Endothelial cell (in vitro differentiated cells): ENCODE results near the gene MIGA2. TPM values are rescaled to one million over a fixed set of nuclear protein-coding genes. Genes with fewer than 3 reads are reported as not detected.

ENCODE experiments used
- DNase-seq: peaks from one replicate; pipeline ENCODE4 v3.0.0; 2021; ENCODE audit warnings: low spot score
- H3K27ac Mint-ChIP-seq: one replicate; pipeline ENCODE4 v1.8.0; 2021; ENCODE audit warnings: mixed read lengths, inconsistent platforms; ENCODE audit not compliant: unreplicated experiment
- H3K27me3 Mint-ChIP-seq: one replicate; pipeline ENCODE4 v1.8.0; 2021; ENCODE audit warnings: mild to moderate bottlenecking, moderate library complexity, mixed read lengths, inconsistent platforms; ENCODE audit not compliant: unreplicated experiment
- H3K36me3 Mint-ChIP-seq: one replicate; pipeline ENCODE4 v1.8.0; 2021; ENCODE audit warnings: mild to moderate bottlenecking, low read depth, mixed read lengths, inconsistent platforms; ENCODE audit not compliant: unreplicated experiment
- H3K4me1 Mint-ChIP-seq: one replicate; pipeline ENCODE4 v1.8.0; 2021; ENCODE audit warnings: mild to moderate bottlenecking, mixed read lengths, inconsistent platforms; ENCODE audit not compliant: unreplicated experiment
- H3K4me3 Mint-ChIP-seq: one replicate; pipeline ENCODE4 v1.8.0; 2021; ENCODE audit warnings: mild to moderate bottlenecking, mixed read lengths, inconsistent platforms; ENCODE audit not compliant: unreplicated experiment
- H3K9me3 Mint-ChIP-seq: one replicate; pipeline ENCODE4 v1.8.0; 2021; ENCODE audit warnings: mixed read lengths, inconsistent platforms; ENCODE audit not compliant: unreplicated experiment
- total RNA-seq: library from RNA; stranded (reverse); fragmentation: NEBNext Ultra II Directional; extraction: Animal tissue kit (Norgen Biotek cat#: 25700); gene quantifications from one replicate; pipeline ENCODE4 v1.2.1, GENCODE V29; 2021; ENCODE audit not compliant: unreplicated experiment
- TF ChIP-seq, protein P1 (sequence below): fragments of 200-600 bp; sonication (generic); IDR thresholded peaks from one replicate; pipeline ENCODE4 v1.5.0; 2021; ENCODE audit warnings: antibody characterized with exemption; ENCODE audit not compliant: unreplicated experiment

The MIGA2 gene
- total RNA-seq, 1 donor from 2014 or later = 32.9 TPM

DNA sequence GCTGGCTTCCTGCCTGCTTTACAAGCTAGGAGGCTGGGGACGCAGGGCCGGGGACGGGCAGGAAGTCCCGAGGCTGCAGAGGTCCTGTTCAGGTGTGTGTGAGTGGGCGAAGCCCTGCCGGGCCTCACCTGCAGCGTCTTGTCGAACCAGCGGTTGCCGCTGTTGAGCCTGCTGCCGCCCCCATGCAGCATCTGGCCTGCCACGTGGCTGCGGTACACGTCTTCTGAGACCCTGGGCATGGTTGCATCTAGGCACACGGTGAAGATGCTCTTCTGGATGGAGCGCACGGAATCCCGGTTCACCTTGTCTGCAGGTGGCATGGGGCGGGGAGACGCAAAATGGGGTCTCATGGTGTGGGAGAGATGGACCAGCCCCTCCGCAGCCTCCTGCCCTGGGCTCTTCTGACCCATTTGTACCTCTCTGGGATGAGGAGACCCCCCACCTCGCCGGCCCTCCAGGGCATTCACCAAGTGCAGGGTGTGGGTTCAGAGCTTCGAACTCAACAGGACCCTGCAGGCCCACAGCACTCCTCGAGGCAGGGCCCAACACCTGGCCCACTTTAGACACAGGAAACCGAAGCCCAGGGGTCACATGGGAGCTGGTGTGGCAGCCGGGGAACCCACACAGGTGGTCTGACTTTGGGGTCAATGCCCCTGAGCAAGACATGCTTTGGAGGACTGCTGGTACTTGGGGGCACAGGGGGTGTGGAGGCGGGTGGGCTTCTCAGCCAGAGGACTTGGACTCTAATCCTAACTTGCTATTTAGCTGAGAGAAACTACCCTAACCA, 64.2 kb downstream of the MIGA2 start:
- no peak for DNase-seq
- Mint-ChIP-seq H3K36me3 (peaks cover 3% of the 10 kb centered on the region), H3K27ac (no peak overlapping the region), H3K4me1 (no peaks in the 10 kb centered on the region), H3K27me3 (peaks cover 5% of the 10 kb centered on the region), H3K9me3 (no peaks in the 10 kb centered on the region), H3K4me3 (no peak overlapping the region)
- TF ChIP-seq, protein P1, sequence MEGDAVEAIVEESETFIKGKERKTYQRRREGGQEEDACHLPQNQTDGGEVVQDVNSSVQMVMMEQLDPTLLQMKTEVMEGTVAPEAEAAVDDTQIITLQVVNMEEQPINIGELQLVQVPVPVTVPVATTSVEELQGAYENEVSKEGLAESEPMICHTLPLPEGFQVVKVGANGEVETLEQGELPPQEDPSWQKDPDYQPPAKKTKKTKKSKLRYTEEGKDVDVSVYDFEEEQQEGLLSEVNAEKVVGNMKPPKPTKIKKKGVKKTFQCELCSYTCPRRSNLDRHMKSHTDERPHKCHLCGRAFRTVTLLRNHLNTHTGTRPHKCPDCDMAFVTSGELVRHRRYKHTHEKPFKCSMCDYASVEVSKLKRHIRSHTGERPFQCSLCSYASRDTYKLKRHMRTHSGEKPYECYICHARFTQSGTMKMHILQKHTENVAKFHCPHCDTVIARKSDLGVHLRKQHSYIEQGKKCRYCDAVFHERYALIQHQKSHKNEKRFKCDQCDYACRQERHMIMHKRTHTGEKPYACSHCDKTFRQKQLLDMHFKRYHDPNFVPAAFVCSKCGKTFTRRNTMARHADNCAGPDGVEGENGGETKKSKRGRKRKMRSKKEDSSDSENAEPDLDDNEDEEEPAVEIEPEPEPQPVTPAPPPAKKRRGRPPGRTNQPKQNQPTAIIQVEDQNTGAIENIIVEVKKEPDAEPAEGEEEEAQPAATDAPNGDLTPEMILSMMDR = no peak

DNA sequence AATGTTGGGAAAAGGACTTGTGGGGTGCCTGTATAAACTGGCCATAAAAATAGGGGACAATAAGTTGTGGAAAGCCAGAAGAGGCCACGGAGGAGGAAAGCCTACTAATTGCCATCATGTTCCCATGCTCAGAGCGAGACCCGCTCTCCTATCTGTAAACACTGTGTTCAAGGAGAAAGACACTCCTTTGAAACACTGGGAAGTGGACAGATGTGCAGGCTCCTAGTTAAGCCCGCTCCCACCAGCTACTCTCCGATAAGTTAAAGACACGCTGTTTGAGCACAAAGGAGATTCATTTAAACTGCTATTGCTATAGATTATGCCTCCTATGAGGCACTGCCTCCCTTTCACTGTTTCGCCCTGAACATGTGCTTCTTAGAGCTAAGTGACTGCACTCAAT, 64.9 kb downstream of the MIGA2 start:
- Mint-ChIP-seq H3K4me1 (no peaks in the 10 kb centered on the region), H3K4me3 (no peak overlapping the region), H3K27ac (no peak overlapping the region), H3K36me3 (peaks cover 3% of the 10 kb centered on the region), H3K9me3 (no peaks in the 10 kb centered on the region), H3K27me3 (peaks cover 5% of the 10 kb centered on the region)
- no peak for DNase-seq
- TF ChIP-seq, protein P1 = no peak

DNA sequence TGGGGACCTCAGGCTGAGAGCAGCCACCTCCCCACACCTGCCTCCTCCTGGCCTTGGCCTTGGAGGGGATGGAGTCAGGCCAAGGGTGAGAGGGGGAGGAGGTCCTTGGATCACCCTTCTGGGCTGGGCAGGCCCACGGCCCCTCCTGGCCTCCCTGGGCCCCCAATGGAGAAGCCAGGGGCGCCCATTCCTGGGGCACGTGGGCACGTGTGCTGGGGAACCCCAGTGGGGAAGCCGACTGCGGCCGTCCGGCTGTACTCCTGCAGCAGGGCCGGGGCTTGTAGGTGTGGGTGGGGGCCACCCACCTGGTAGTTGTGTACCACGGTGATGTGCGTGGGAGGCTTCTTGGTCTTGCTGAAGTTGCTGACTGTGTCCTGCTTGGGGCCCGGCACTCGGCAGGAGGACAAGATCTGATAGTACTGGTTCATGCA, 65.7 kb downstream of the MIGA2 start:
- no peak overlapping the region for H3K27ac Mint-ChIP-seq
- H3K4me3 Mint-ChIP-seq = no peak overlapping the region
- H3K4me1 Mint-ChIP-seq = no peaks in the 10 kb centered on the region
- no peak for DNase-seq
- H3K36me3 Mint-ChIP-seq = peaks cover 3% of the 10 kb centered on the region
- H3K9me3 Mint-ChIP-seq = no peaks in the 10 kb centered on the region
- peaks cover 5% of the 10 kb centered on the region for H3K27me3 Mint-ChIP-seq
- TF ChIP-seq, protein P1 = no peak

DNA sequence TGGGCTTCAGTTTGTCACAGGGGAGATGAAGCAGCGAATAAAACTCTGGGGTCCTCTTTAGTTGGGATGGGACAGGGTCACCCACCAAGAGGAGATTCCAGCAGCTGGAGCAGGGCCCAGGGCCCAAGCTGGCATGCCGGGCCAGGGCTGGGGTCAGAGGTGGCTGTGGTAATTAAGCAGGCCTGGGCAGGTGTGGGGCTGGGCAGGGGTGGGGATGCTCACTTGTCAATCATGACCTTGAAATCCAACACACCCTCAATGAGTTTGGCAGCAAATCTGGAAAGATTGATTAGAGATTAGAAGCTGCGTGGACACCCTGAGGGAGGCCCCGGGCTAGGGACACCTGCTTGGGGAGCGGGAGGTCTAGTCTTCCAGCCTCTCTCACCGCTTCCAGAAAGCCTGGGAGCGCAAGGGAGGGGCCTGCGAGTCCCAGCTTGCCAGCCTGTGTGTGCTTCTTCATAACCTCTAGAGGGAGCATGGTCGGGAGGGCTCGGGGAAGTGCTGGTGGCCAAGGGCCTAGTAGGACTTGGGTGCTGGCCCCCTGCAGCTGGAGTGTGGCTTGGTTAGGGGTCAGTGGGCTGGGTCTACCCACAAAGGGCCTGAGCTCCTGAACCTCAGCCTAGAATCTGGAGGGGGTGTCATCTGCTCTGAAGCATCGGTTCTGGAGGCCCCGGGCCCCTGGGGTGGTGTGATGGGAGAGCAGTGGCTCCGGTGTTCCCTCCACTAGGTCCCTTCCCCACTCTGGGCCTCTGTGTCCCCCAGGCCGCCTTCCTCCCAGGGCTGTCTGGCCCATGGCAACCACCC, 66.6 kb downstream of the MIGA2 start:
- H3K4me3 Mint-ChIP-seq = no peak overlapping the region
- no peaks in the 10 kb centered on the region for H3K4me1 Mint-ChIP-seq
- peak; percentile 63 for DNase-seq
- H3K36me3 Mint-ChIP-seq = peaks cover 3% of the 10 kb centered on the region
- no peak overlapping the region for H3K27ac Mint-ChIP-seq
- H3K9me3 Mint-ChIP-seq = no peaks in the 10 kb centered on the region
- H3K27me3 Mint-ChIP-seq = peaks cover 5% of the 10 kb centered on the region
- TF ChIP-seq, protein P1 = peak; percentile 39

DNA sequence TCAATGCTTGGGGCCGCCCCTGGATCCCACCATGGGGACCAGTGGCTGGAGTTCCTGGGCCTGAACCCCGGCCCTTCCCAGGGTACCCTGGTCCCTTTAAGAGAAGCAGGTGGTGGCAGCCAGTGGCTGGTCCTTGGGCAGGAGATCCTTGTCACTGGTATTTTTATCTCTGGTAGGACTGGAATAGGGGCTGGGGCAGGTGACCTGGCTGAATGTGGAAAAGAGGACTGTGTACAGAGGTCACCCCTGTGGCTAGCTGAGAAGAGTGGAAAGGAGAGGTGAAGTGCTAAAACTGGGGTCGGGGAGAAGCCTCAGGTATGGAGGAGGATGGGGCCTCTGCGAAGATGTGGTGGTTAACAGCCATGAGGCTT, 67.2 kb downstream of the MIGA2 start:
- Mint-ChIP-seq H3K27ac (no peak overlapping the region), H3K27me3 (peaks cover 6% of the 10 kb centered on the region), H3K9me3 (no peaks in the 10 kb centered on the region), H3K36me3 (peaks cover under 1% of the 10 kb centered on the region), H3K4me3 (no peak overlapping the region), H3K4me1 (peaks cover under 1% of the 10 kb centered on the region)
- DNase-seq = no peak
- TF ChIP-seq, protein P1 = no peak
